Measurements from ENCODE around the gene PCDHGB6.
"Not testable (repeated sequence)": the region's sequence is repeated elsewhere in the genome, so short reads cannot be mapped to it uniquely, and the experiment has no call there.

The PCDHGB6 gene
- total RNA-seq = 0 to 0.35 reads per million in 2 experiments

GRCh38 chr5:141407790-141408505 lies at the start of gene PCDHGB6:
Gene PCDHGB6, plus strand, starts transcription at chr5:141408021. Its CDS starts 182 bp downstream, at chr5:141408203.
- not testable (repeated sequence) for DNase-seq (ENCODE audit: low read depth)

- DNase-seq (ENCODE audit: low read depth) = no peak
These were observed 47.9 kb upstream of the PCDHGB6 start, which contains the start of gene PCDHGB2 for GRCh38 chr5:141359790-141360426. Gene PCDHGB2, plus strand, starts transcription at chr5:141359994. Its CDS starts 142 bp downstream, at chr5:141360136.

- DNase-seq (ENCODE audit: low read depth) = no peak
These were observed 47.1 kb upstream of the PCDHGB6 start for GRCh38 chr5:141360685-141361084.

GRCh38 chr5:141362719-141363118 lies 45.1 kb upstream of the PCDHGB6 start:
- DNase-seq (ENCODE audit: low read depth) = no peak

- DNase-seq (ENCODE audit: low read depth) = no peak
These were observed 43.7 kb upstream of the PCDHGB6 start, which contains the start of gene PCDHGA5 for GRCh38 chr5:141363952-141364660. Gene PCDHGA5, plus strand, starts transcription at chr5:141364162. Its CDS starts 169 bp downstream, at chr5:141364331.

- DNase-seq (ENCODE audit: low read depth) = no peak
These were observed 41.6 kb upstream of the PCDHGB6 start for GRCh38 chr5:141366016-141366896.

GRCh38 chr5:141369994-141370848 lies 37.6 kb upstream of the PCDHGB6 start, which contains the start of gene PCDHGB3:
Gene PCDHGB3, plus strand, starts transcription at chr5:141370242. Its CDS starts 153 bp downstream, at chr5:141370395.
- no peak for DNase-seq (ENCODE audit: low read depth)

GRCh38 chr5:141371572-141372475 lies 36.0 kb upstream of the PCDHGB6 start:
- DNase-seq (ENCODE audit: low read depth) = no peak

- DNase-seq (ENCODE audit: low read depth) = no peak
These were observed 34.0 kb upstream of the PCDHGB6 start, which contains the start of gene PCDHGA6 for GRCh38 chr5:141373673-141374317. Gene PCDHGA6, plus strand, starts transcription at chr5:141373891. Its CDS starts 193 bp downstream, at chr5:141374084.

GRCh38 chr5:141374627-141375026 lies 33.2 kb upstream of the PCDHGB6 start:
- no peak for DNase-seq (ENCODE audit: low read depth)

- not testable (repeated sequence) for DNase-seq (ENCODE audit: low read depth)
These were observed 32.2 kb upstream of the PCDHGB6 start for GRCh38 chr5:141375444-141376155.

- DNase-seq (ENCODE audit: low read depth) = no peak
These were observed 25.1 kb upstream of the PCDHGB6 start, which contains the start of gene PCDHGA7 for GRCh38 chr5:141382469-141383294. Gene PCDHGA7, plus strand, starts transcription at chr5:141382742. Its CDS starts 158 bp downstream, at chr5:141382900.

- DNase-seq (ENCODE audit: low read depth) = no peak
These were observed 24.5 kb upstream of the PCDHGB6 start for GRCh38 chr5:141383345-141383744.

GRCh38 chr5:141384471-141385267 lies 23.2 kb upstream of the PCDHGB6 start:
- no peak for DNase-seq (ENCODE audit: low read depth)

- DNase-seq (ENCODE audit: low read depth) = not testable (repeated sequence)
These were observed 20.1 kb upstream of the PCDHGB6 start, which contains the start of gene PCDHGB4 for GRCh38 chr5:141387557-141388311. Gene PCDHGB4, plus strand, starts transcription at chr5:141387698. Its CDS starts 187 bp downstream, at chr5:141387885.
